Esophagus (tissue), 2 donors: ENCODE data around the gene ABTB2. TPM values are rescaled to one million over a fixed set of nuclear protein-coding genes. Genes with fewer than 3 reads are reported as not detected.

Experiments used
- H3K27ac ChIP-seq, 2 donors: one replicate each; pipeline ENCODE4 v1.5.1; 2013; ENCODE audit warnings: low read depth in 2 of 2, mild to moderate bottlenecking in 2 of 2, inconsistent platforms in 1 of 2, low read length in 1 of 2, moderate library complexity in 1 of 2
- H3K27me3 ChIP-seq, 2 donors: one replicate each; pipeline ENCODE4 v1.6.1; 2013; ENCODE audit warnings: low read length in 2 of 2, control low read depth in 1 of 2, mild to moderate bottlenecking in 1 of 2; ENCODE audit not compliant: insufficient read depth in 2 of 2, control insufficient read depth in 1 of 2
- H3K36me3 ChIP-seq, 2 donors: one replicate each; pipeline ENCODE4 v1.6.1; 2013; ENCODE audit warnings: low read length in 1 of 2; ENCODE audit not compliant: control insufficient read depth in 2 of 2, insufficient read depth in 2 of 2
- H3K4me1 ChIP-seq, 2 donors: one replicate each; pipeline ENCODE4 v1.6.1; 2013; ENCODE audit warnings: low read length in 1 of 2; ENCODE audit not compliant: control insufficient read depth in 2 of 2, insufficient read depth in 2 of 2
- H3K4me3 ChIP-seq, 2 donors: one replicate each; pipeline ENCODE4 v1.5.1; 2013; ENCODE audit warnings: low read length in 2 of 2, mild to moderate bottlenecking in 2 of 2, low read depth in 1 of 2, moderate library complexity in 1 of 2
- H3K9me3 ChIP-seq, 2 donors: one replicate each; pipeline ENCODE4 v1.6.1; 2013; ENCODE audit warnings: mild to moderate bottlenecking in 2 of 2, low read depth in 1 of 2, low read length in 1 of 2, moderate library complexity in 1 of 2; ENCODE audit not compliant: control insufficient read depth in 2 of 2, insufficient read depth in 1 of 2
- WGBS, 2 donors: extraction: QIAGEN DNeasy Blood & Tissue Kit; methylation state at CpG; one replicate each; pipeline ENCODE4 v1.1.7; 2013; 5-methylcytosine and 5-hydroxymethylcytosine counted together
- polyA plus RNA-seq, 2 donors: library from polyadenylated mRNA; stranded (reverse); fragments of 200-250 nt; gene quantifications; one replicate each; pipeline ENCODE4 v1.2.3, GENCODE V29; 2013
- donor health status: healthy with polysubstance abuse.
- donor health status: Bipolar disorder and iron deficiency.

The ABTB2 gene
- polyA plus RNA-seq, 2 donors = 3.2 to 4.3 TPM

- WGBS, 2 donors = 65 to 66% methylated on average over 5 of the region's 5 CpGs
- H3K9me3 ChIP-seq = no peaks in the 10 kb centered on the region
- H3K36me3 ChIP-seq = no peaks in the 10 kb centered on the region
- no peak overlapping the region for H3K27ac ChIP-seq
- peaks cover 2 to 4% of the 10 kb centered on the region in 2 donors for H3K4me1 ChIP-seq
- no peaks in the 10 kb centered on the region for H3K27me3 ChIP-seq
- H3K4me3 ChIP-seq = no peak overlapping the region
Observed at GRCh38 chr11:34199525-34199924, 158.3 kb downstream of the ABTB2 start.

GRCh38 chr11:34198523-34198922, 159.3 kb downstream of the ABTB2 start:
- no peaks in the 10 kb centered on the region for H3K9me3 ChIP-seq
- H3K4me1 ChIP-seq = peaks cover 0 to 2% of the 10 kb centered on the region in 2 donors
- H3K27ac ChIP-seq = no peak overlapping the region
- H3K4me3 ChIP-seq = no peak overlapping the region
- WGBS, 2 donors = 82% methylated on average over 6 of the region's 6 CpGs
- H3K36me3 ChIP-seq = no peaks in the 10 kb centered on the region
- H3K27me3 ChIP-seq = no peaks in the 10 kb centered on the region

- WGBS, 2 donors = 65 to 77% methylated on average over 16 of the region's 16 CpGs
- Histone ChIP-seq H3K4me1 (peaks cover 0 to 11% of the 10 kb centered on the region in 2 donors), H3K9me3 (no peaks in the 10 kb centered on the region), H3K27me3 (no peaks in the 10 kb centered on the region), H3K27ac (no peak overlapping the region), H3K4me3 (no peak overlapping the region), H3K36me3 (no peaks in the 10 kb centered on the region)
Observed at GRCh38 chr11:34197256-34197655, 160.6 kb downstream of the ABTB2 start.

GRCh38 chr11:34194576-34195335, 163.1 kb downstream of the ABTB2 start:
- Histone ChIP-seq H3K27ac (no peak overlapping the region), H3K27me3 (no peaks in the 10 kb centered on the region), H3K4me1 (peaks cover 0 to 11% of the 10 kb centered on the region in 2 donors), H3K9me3 (no peaks in the 10 kb centered on the region), H3K36me3 (no peaks in the 10 kb centered on the region), H3K4me3 (no peak overlapping the region)
- WGBS, 2 donors = 77 to 93% methylated on average over 11 to 13 of the region's 13 CpGs

- H3K4me1 ChIP-seq = peaks cover 0 to 11% of the 10 kb centered on the region in 2 donors
- H3K27ac ChIP-seq = peak overlapping the region; percentile 63 to 68
- no peaks in the 10 kb centered on the region for H3K27me3 ChIP-seq
- WGBS, 2 donors = 30 to 47% methylated on average over 13 to 14 of the region's 14 CpGs
- H3K36me3 ChIP-seq = no peaks in the 10 kb centered on the region
- H3K4me3 ChIP-seq = no peak overlapping the region
- no peaks in the 10 kb centered on the region for H3K9me3 ChIP-seq
Observed at GRCh38 chr11:34192481-34193401, 165.1 kb downstream of the ABTB2 start.

GRCh38 chr11:34191578-34191977, 166.2 kb downstream of the ABTB2 start:
- WGBS, 2 donors = 84 to 86% methylated on average over 5 of the region's 5 CpGs
- Histone ChIP-seq H3K4me1 (peaks cover 0 to 11% of the 10 kb centered on the region in 2 donors), H3K4me3 (no peak overlapping the region), H3K9me3 (no peaks in the 10 kb centered on the region), H3K36me3 (no peaks in the 10 kb centered on the region), H3K27me3 (no peaks in the 10 kb centered on the region), H3K27ac (no peak overlapping the region)

GRCh38 chr11:34190192-34191139, 167.3 kb downstream of the ABTB2 start:
- WGBS, 2 donors = 85 to 87% methylated on average over 8 of the region's 8 CpGs
- H3K4me3 ChIP-seq = no peak overlapping the region
- H3K9me3 ChIP-seq = no peaks in the 10 kb centered on the region
- H3K36me3 ChIP-seq = no peaks in the 10 kb centered on the region
- peaks cover 0 to 11% of the 10 kb centered on the region in 2 donors for H3K4me1 ChIP-seq
- no peaks in the 10 kb centered on the region for H3K27me3 ChIP-seq
- H3K27ac ChIP-seq = no peak overlapping the region

- Histone ChIP-seq H3K4me3 (no peak overlapping the region), H3K27me3 (no peaks in the 10 kb centered on the region), H3K36me3 (no peaks in the 10 kb centered on the region), H3K9me3 (no peaks in the 10 kb centered on the region), H3K27ac (no peak overlapping the region), H3K4me1 (peaks cover 0 to 11% of the 10 kb centered on the region in 2 donors)
- WGBS, 2 donors = 83 to 86% methylated on average over 9 of the region's 9 CpGs
Observed at GRCh38 chr11:34189191-34189590, 168.6 kb downstream of the ABTB2 start.

- Histone ChIP-seq H3K4me3 (no peak overlapping the region), H3K27ac (no peak overlapping the region), H3K9me3 (peaks cover 0 to 2% of the 10 kb centered on the region in 2 donors), H3K4me1 (peaks cover 0 to 6% of the 10 kb centered on the region in 2 donors), H3K36me3 (no peaks in the 10 kb centered on the region), H3K27me3 (no peaks in the 10 kb centered on the region)
- WGBS, 2 donors = 73 to 81% methylated on average over 5 of the region's 5 CpGs
Observed at GRCh38 chr11:34188181-34188580, 169.6 kb downstream of the ABTB2 start.
